Right renal pelvis (tissue), 4 donors: ENCODE measurements around the gene IRX2. TPM values are rescaled to one million over a fixed set of nuclear protein-coding genes. Genes with fewer than 3 reads are reported as not detected.
A peak's percentile ranks its signal among the peaks of the same experiment; 100 is the strongest.

ENCODE experiments used
- DNase-seq, 4 donors: peaks; one replicate each; pipeline ENCODE4 v3.0.0-alpha.2; 2013; ENCODE audit warnings: low read depth in 4 of 4, low spot score in 3 of 4, missing footprints in 1 of 4
- polyA plus RNA-seq, 4 donors: library from polyadenylated mRNA; unstranded; fragments of 120-200 nt; gene quantifications; one replicate each; pipeline ENCODE4 v1.2.1, GENCODE V29; 2013; ENCODE audit not compliant: insufficient read length in 4 of 4

Gene IRX2
- 10 to 100 TPM; 26.9 to 32.6 (median 27.6) TPM for polyA plus RNA-seq

- DNase-seq: peak in 3 of 4 donors; percentile 65 to 73 (median 70)
Measured at GRCh38 chr5:2751592-2752021, at the start of gene IRX2. IRX2 (minus strand) TSS chr5:2751677; CDS start chr5:2751413, 264 bp downstream.

GRCh38 chr5:2800035-2800434 is 48.6 kb upstream of the IRX2 start:
- DNase-seq: no peak

GRCh38 chr5:2797981-2798380 is 46.5 kb upstream of the IRX2 start:
- DNase-seq: no peak

GRCh38 chr5:2797160-2797559 is 45.7 kb upstream of the IRX2 start:
- DNase-seq: no peak

GRCh38 chr5:2783223-2783622 is 31.7 kb upstream of the IRX2 start:
- DNase-seq: no peak

- DNase-seq: no peak
Measured at GRCh38 chr5:2782658-2783057, 31.2 kb upstream of the IRX2 start.

- peak in 3 of 4 donors; percentile 28 to 54 (median 32) for DNase-seq
Measured at GRCh38 chr5:2780421-2781171, 29.1 kb upstream of the IRX2 start.

GRCh38 chr5:2779459-2779858 is 28.0 kb upstream of the IRX2 start:
- no peak for DNase-seq

- DNase-seq: no peak
Measured at GRCh38 chr5:2776337-2777302, 25.1 kb upstream of the IRX2 start.

GRCh38 chr5:2773327-2773726 is 21.9 kb upstream of the IRX2 start:
- no peak for DNase-seq

- DNase-seq: no peak
Measured at GRCh38 chr5:2767089-2767488, 15.6 kb upstream of the IRX2 start.

- no peak for DNase-seq
Measured at GRCh38 chr5:2764581-2764980, 13.1 kb upstream of the IRX2 start.

- DNase-seq: no peak
Measured at GRCh38 chr5:2763533-2763794, 12.0 kb upstream of the IRX2 start.

GRCh38 chr5:2762744-2763532 is 11.5 kb upstream of the IRX2 start:
- DNase-seq: no peak

GRCh38 chr5:2761921-2762488 is 10.5 kb upstream of the IRX2 start:
- no peak for DNase-seq

- DNase-seq: no peak
Measured at GRCh38 chr5:2759696-2760461, 8.4 kb upstream of the IRX2 start.

GRCh38 chr5:2759091-2759490 is 7.6 kb upstream of the IRX2 start:
- no peak for DNase-seq

GRCh38 chr5:2758632-2759031 is 7.2 kb upstream of the IRX2 start:
- no peak for DNase-seq

GRCh38 chr5:2757563-2758351 is 6.3 kb upstream of the IRX2 start:
- DNase-seq: no peak
